ENCODE data around the gene LCE1A. TPM values are rescaled to one million over a fixed set of nuclear protein-coding genes. Genes with fewer than 3 reads are reported as not detected.

LCE1A gene
- polyA plus RNA-seq, 3 donors, result not detected

DNA sequence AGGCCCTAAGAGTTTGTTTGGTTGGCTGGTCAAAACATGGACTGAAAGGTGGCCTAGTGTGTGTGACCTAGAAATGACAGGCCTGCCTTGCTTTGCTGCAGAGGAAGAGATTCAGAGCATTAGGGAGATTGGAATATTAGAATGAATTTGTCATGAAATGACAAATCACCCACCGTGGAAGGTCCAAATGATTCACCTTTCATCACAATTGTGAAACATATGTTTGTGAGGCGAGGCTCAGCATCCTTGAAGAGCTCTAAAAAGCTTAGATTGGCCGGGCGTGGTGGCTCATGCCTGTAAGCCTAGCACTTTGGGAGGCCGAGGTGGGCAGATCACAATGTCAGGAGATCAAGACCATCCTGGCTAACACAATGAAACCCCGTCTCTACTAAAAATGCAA is 10.0 kb upstream of the LCE1A start:
- Histone ChIP-seq H3K9ac (ENCODE audit: insufficient read depth, low read length, poor library complexity, severe bottlenecking) (no peak overlapping the region), H3K4me2 (replicated peaks; ENCODE audit: extremely low read depth, low read length, poor library complexity, severe bottlenecking) (no peak overlapping the region), H3K4me3 (replicated peaks in 1 of 3; ENCODE audit: low read depth in 2 of 3, low read length in 3 of 3) (no peak overlapping the region), H4K20me1 (ENCODE audit: insufficient read depth, low read length) (no peaks in the 10 kb centered on the region), H3K9me3 (replicated peaks in 1 of 2; ENCODE audit: control insufficient read depth in 1 of 2, insufficient read depth in 1 of 2, low read length in 2 of 2) (no peaks in the 10 kb centered on the region), H3K27ac (ENCODE audit: low read depth in 1 of 2, low read length in 2 of 2) (no peak overlapping the region), H3K4me1 (ENCODE audit: control insufficient read depth in 1 of 2, insufficient read depth in 2 of 2, low read length in 2 of 2) (peaks cover 0 to 4% of the 10 kb centered on the region in 2 donors), H2AFZ (ENCODE audit: insufficient read depth, low read depth, low read length, poor library complexity, severe bottlenecking) (no peak overlapping the region), H3K79me2 (ENCODE audit: insufficient read depth, low read length) (no peaks in the 10 kb centered on the region), H3K27me3 (ENCODE audit: control insufficient read depth in 2 of 2, insufficient read depth in 2 of 2, low read length in 2 of 2) (no peaks in the 10 kb centered on the region), H3K36me3 (replicated peaks in 1 of 2; ENCODE audit: control insufficient read depth in 1 of 2, insufficient read depth in 2 of 2, low read length in 2 of 2) (no peaks in the 10 kb centered on the region)
- 100% methylated on average over 5 of the region's 6 CpGs for WGBS (ENCODE audit: insufficient coverage)
- intact Hi-C loops (cut with micrococcal nuclease), result no loop called here
- no peak for DNase-seq
- H3K4me3 Mint-ChIP-seq, result no peak overlapping the region
- H3K4me1 Mint-ChIP-seq, result peaks cover 8% of the 10 kb centered on the region
- peaks cover 4 to 10% (median 4%) of the 10 kb centered on the region in 3 donors for H3K27me3 Mint-ChIP-seq (ENCODE audit: low read depth in 3 of 3)
- peaks cover 0 to 5% (median 0%) of the 10 kb centered on the region in 7 donors for H3K9me3 Mint-ChIP-seq
- TF ChIP-seq, protein P1, sequence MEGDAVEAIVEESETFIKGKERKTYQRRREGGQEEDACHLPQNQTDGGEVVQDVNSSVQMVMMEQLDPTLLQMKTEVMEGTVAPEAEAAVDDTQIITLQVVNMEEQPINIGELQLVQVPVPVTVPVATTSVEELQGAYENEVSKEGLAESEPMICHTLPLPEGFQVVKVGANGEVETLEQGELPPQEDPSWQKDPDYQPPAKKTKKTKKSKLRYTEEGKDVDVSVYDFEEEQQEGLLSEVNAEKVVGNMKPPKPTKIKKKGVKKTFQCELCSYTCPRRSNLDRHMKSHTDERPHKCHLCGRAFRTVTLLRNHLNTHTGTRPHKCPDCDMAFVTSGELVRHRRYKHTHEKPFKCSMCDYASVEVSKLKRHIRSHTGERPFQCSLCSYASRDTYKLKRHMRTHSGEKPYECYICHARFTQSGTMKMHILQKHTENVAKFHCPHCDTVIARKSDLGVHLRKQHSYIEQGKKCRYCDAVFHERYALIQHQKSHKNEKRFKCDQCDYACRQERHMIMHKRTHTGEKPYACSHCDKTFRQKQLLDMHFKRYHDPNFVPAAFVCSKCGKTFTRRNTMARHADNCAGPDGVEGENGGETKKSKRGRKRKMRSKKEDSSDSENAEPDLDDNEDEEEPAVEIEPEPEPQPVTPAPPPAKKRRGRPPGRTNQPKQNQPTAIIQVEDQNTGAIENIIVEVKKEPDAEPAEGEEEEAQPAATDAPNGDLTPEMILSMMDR (IDR thresholded peaks at IDR 0.05), result no peak
- H3K27ac Mint-ChIP-seq, result no peak overlapping the region
- H3K36me3 Mint-ChIP-seq, result no peaks in the 10 kb centered on the region

DNA sequence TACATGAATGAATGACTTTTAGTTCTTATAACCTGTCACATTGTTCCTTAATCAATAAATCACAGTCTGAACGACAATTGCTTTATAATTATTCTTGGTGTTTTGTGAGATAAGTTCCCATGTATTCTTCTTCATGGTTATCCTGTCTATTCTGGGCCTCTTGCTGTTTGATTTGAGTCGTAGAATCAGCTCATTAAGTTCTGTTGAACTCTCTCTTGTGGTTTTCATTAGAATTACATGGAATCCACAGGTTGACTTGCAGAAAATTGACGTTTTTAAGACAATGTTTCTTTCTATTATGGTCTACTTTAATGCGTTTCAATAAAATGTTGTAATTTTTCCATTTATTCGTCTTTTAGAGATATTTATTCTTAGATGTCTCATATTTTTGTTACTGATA is 4.0 kb upstream of the LCE1A start:
- no peaks in the 10 kb centered on the region for H3K36me3 Mint-ChIP-seq
- no peak for DNase-seq
- Histone ChIP-seq H3K9me3 (replicated peaks in 1 of 2; ENCODE audit: control insufficient read depth in 1 of 2, insufficient read depth in 1 of 2, low read length in 2 of 2) (no peaks in the 10 kb centered on the region), H3K4me2 (replicated peaks; ENCODE audit: extremely low read depth, low read length, poor library complexity, severe bottlenecking) (no peak overlapping the region), H4K20me1 (ENCODE audit: insufficient read depth, low read length) (no peaks in the 10 kb centered on the region), H3K4me3 (replicated peaks in 1 of 3; ENCODE audit: low read depth in 2 of 3, low read length in 3 of 3) (no peak overlapping the region), H3K79me2 (ENCODE audit: insufficient read depth, low read length) (no peaks in the 10 kb centered on the region), H3K27ac (ENCODE audit: low read depth in 1 of 2, low read length in 2 of 2) (no peak overlapping the region), H2AFZ (ENCODE audit: insufficient read depth, low read depth, low read length, poor library complexity, severe bottlenecking) (no peak overlapping the region), H3K36me3 (replicated peaks in 1 of 2; ENCODE audit: control insufficient read depth in 1 of 2, insufficient read depth in 2 of 2, low read length in 2 of 2) (no peaks in the 10 kb centered on the region), H3K27me3 (ENCODE audit: control insufficient read depth in 2 of 2, insufficient read depth in 2 of 2, low read length in 2 of 2) (no peaks in the 10 kb centered on the region), H3K4me1 (ENCODE audit: control insufficient read depth in 1 of 2, insufficient read depth in 2 of 2, low read length in 2 of 2) (peaks cover 0 to 4% of the 10 kb centered on the region in 2 donors), H3K9ac (ENCODE audit: insufficient read depth, low read length, poor library complexity, severe bottlenecking) (no peak overlapping the region)
- TF ChIP-seq, protein P1 (IDR thresholded peaks at IDR 0.05), result no peak
- peaks cover 8% of the 10 kb centered on the region for H3K4me1 Mint-ChIP-seq
- H3K9me3 Mint-ChIP-seq, result peaks cover 0 to 2% (median 0%) of the 10 kb centered on the region in 7 donors
- H3K4me3 Mint-ChIP-seq, result no peak overlapping the region
- H3K27ac Mint-ChIP-seq, result no peak overlapping the region
- intact Hi-C loops (cut with micrococcal nuclease), result no loop called here
- WGBS (ENCODE audit: insufficient coverage), result no CpG with 5 or more reads among the region's 5 CpGs
- H3K27me3 Mint-ChIP-seq (ENCODE audit: low read depth in 3 of 3), result peaks cover 5 to 7% (median 6%) of the 10 kb centered on the region in 3 donors

Data from CD14-positive monocyte (primary cell).